NAMALWA (cell line): ENCODE results near the gene PTPRD.

ENCODE experiments used
- DNase-seq: peaks from one replicate; pipeline ENCODE4 v3.0.0-alpha.2; 2015; ENCODE audit warnings: low spot score

Gene PTPRD

GRCh38 chr9:8494571-8494970 lies 2118.2 kb downstream of the PTPRD start:
- no peak for DNase-seq

GRCh38 chr9:8492679-8493078 lies 2120.1 kb downstream of the PTPRD start:
- DNase-seq = no peak

- DNase-seq = no peak
These were observed 2120.8 kb downstream of the PTPRD start for GRCh38 chr9:8492024-8492423.

GRCh38 chr9:8491563-8491962 lies 2121.2 kb downstream of the PTPRD start:
- DNase-seq = no peak

GRCh38 chr9:8489835-8490234 lies 2123.0 kb downstream of the PTPRD start:
- DNase-seq = no peak

- peak; percentile 26 for DNase-seq
These were observed 2126.7 kb downstream of the PTPRD start for GRCh38 chr9:8486095-8486494.

- DNase-seq = no peak
These were observed 2128.1 kb downstream of the PTPRD start for GRCh38 chr9:8484597-8485191.

GRCh38 chr9:8477450-8477849 lies 2135.4 kb downstream of the PTPRD start:
- DNase-seq = no peak

- no peak for DNase-seq
These were observed 2137.9 kb downstream of the PTPRD start for GRCh38 chr9:8474937-8475336.

GRCh38 chr9:8473244-8474020 lies 2139.4 kb downstream of the PTPRD start:
- DNase-seq = no peak

- DNase-seq = no peak
These were observed 2144.7 kb downstream of the PTPRD start for GRCh38 chr9:8468045-8468637.

- DNase-seq = no peak
These were observed 2155.0 kb downstream of the PTPRD start for GRCh38 chr9:8457816-8458215.

- DNase-seq = no peak
These were observed 2155.7 kb downstream of the PTPRD start for GRCh38 chr9:8457055-8457454.

GRCh38 chr9:8456344-8456743 lies 2156.5 kb downstream of the PTPRD start:
- no peak for DNase-seq

GRCh38 chr9:8450810-8451545 lies 2161.8 kb downstream of the PTPRD start:
- no peak for DNase-seq

GRCh38 chr9:8448226-8448625 lies 2164.6 kb downstream of the PTPRD start:
- no peak for DNase-seq

GRCh38 chr9:8447601-8448000 lies 2165.2 kb downstream of the PTPRD start:
- no peak for DNase-seq

- DNase-seq = no peak
These were observed 2174.9 kb downstream of the PTPRD start for GRCh38 chr9:8437876-8438275.

GRCh38 chr9:8437259-8437658 lies 2175.5 kb downstream of the PTPRD start:
- no peak for DNase-seq

- no peak for DNase-seq
These were observed 2176.0 kb downstream of the PTPRD start for GRCh38 chr9:8436786-8437185.

- no peak for DNase-seq
These were observed 2178.2 kb downstream of the PTPRD start for GRCh38 chr9:8434621-8435020.

- no peak for DNase-seq
These were observed 2180.6 kb downstream of the PTPRD start for GRCh38 chr9:8432224-8432623.

GRCh38 chr9:8431505-8431904 lies 2181.3 kb downstream of the PTPRD start:
- no peak for DNase-seq
